Lung (tissue), 12 donors: ENCODE results near the gene PIP5K1B. TPM values are rescaled to one million over a fixed set of nuclear protein-coding genes. Genes with fewer than 3 reads are reported as not detected.

ENCODE experiments used
- ATAC-seq: fragments of 200-7000 bp; cut with Tn5 transposase; one replicate; pipeline ENCODE4 v1.9.1; 2020; ENCODE audit warnings: moderate number of reproducible peaks; ENCODE audit not compliant: insufficient read depth, low FRiP score
- DNase-seq, 3 donors: peaks; one replicate each; pipeline ENCODE4 v3.0.0-alpha.2; 2013 to 2017
- H3K27ac ChIP-seq, 2 donors: one replicate each; pipeline ENCODE4 v1.5.1; 2013; ENCODE audit warnings: mild to moderate bottlenecking in 2 of 2, moderate library complexity in 2 of 2, control low read depth in 1 of 2, inconsistent platforms in 1 of 2, low read depth in 1 of 2, low read length in 1 of 2
- H3K27me3 ChIP-seq, 3 donors: one replicate each; pipeline ENCODE4 v1.5.1; 2013; ENCODE audit warnings: low read length in 2 of 3; ENCODE audit not compliant: control insufficient read depth in 3 of 3, insufficient read depth in 3 of 3
- H3K36me3 ChIP-seq, 4 donors: one replicate each; pipeline ENCODE4 v1.5.1; 2013; ENCODE audit warnings: low read length in 4 of 4, mild to moderate bottlenecking in 1 of 4, moderate library complexity in 1 of 4; ENCODE audit not compliant: control insufficient read depth in 4 of 4, insufficient read depth in 4 of 4
- H3K4me1 ChIP-seq, 5 donors: one replicate each; pipeline ENCODE4 v1.5.1; 2013; ENCODE audit warnings: low read length in 5 of 5, mild to moderate bottlenecking in 2 of 5, moderate library complexity in 1 of 5; ENCODE audit not compliant: control insufficient read depth in 5 of 5, insufficient read depth in 5 of 5
- H3K4me3 ChIP-seq: one replicate; pipeline ENCODE4 v1.5.1; 2013; ENCODE audit warnings: mild to moderate bottlenecking, control low read depth, moderate library complexity
- H3K9ac ChIP-seq, 2 donors: one replicate each; pipeline ENCODE4 v1.5.1; 2013; ENCODE audit warnings: low read length in 2 of 2, control low read depth in 1 of 2; ENCODE audit not compliant: insufficient read depth in 1 of 2
- H3K9me3 ChIP-seq, 4 donors: one replicate each; pipeline ENCODE4 v1.5.1; 2013; ENCODE audit warnings: low read length in 3 of 4, mild to moderate bottlenecking in 1 of 4, moderate library complexity in 1 of 4; ENCODE audit not compliant: control insufficient read depth in 4 of 4, insufficient read depth in 3 of 4
- WGBS, 2 donors: extraction: QIAGEN DNeasy Blood & Tissue Kit; methylation state at CpG; one replicate each; pipeline ENCODE4 v1.1.7; 2013; 5-methylcytosine and 5-hydroxymethylcytosine counted together
- polyA plus RNA-seq, 2 donors: library from polyadenylated mRNA; stranded (reverse); fragments of 200-250 nt; gene quantifications; one replicate each; pipeline ENCODE4 v1.2.1, GENCODE V29; 2013
- total RNA-seq, 2 donors: library from RNA; depleted of rRNA in 1 of 2; stranded (reverse); fragments of >200 nt in 1 of 2; gene quantifications; one replicate each; pipeline ENCODE4 v1.2.1, GENCODE V29; 2014 to 2021
- TF ChIP-seq, protein P1 (sequence below): IDR thresholded peaks from 2 replicates; pipeline ENCODE4 v1.5.1; 2012; ENCODE audit warnings: mild to moderate bottlenecking; ENCODE audit errors: control extremely low read depth, extremely low read depth
- donor health status: control.
- donor health status: control.
- donor health status: Bipolar disorder and iron deficiency.
- donor health status: healthy.
- donor health status: DM: yes; HTN: yes; CAD: no.

The PIP5K1B gene
- total and polyA plus RNA-seq, 4 donors: 6.6 to 28.2 (median 15.6) TPM

GRCh38 chr9:68979538-68980314, 274.7 kb downstream of the PIP5K1B start:
- WGBS, 2 donors: 68 to 73% methylated on average over 9 of the region's 9 CpGs
- DNase-seq (peak in 1 of 3 donors; percentile 22), ATAC-seq (no peak)
- Histone ChIP-seq H3K27ac (peak overlapping the region; percentile 7 to 75), H3K27me3 (no peaks in the 10 kb centered on the region), H3K4me1 (peaks cover 0 to 7% (median 0%) of the 10 kb centered on the region in 5 donors), H3K9ac (no peak overlapping the region), H3K4me3 (no peak overlapping the region), H3K9me3 (no peaks in the 10 kb centered on the region), H3K36me3 (no peaks in the 10 kb centered on the region)
- TF ChIP-seq, protein P1, sequence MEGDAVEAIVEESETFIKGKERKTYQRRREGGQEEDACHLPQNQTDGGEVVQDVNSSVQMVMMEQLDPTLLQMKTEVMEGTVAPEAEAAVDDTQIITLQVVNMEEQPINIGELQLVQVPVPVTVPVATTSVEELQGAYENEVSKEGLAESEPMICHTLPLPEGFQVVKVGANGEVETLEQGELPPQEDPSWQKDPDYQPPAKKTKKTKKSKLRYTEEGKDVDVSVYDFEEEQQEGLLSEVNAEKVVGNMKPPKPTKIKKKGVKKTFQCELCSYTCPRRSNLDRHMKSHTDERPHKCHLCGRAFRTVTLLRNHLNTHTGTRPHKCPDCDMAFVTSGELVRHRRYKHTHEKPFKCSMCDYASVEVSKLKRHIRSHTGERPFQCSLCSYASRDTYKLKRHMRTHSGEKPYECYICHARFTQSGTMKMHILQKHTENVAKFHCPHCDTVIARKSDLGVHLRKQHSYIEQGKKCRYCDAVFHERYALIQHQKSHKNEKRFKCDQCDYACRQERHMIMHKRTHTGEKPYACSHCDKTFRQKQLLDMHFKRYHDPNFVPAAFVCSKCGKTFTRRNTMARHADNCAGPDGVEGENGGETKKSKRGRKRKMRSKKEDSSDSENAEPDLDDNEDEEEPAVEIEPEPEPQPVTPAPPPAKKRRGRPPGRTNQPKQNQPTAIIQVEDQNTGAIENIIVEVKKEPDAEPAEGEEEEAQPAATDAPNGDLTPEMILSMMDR: no peak

DNA sequence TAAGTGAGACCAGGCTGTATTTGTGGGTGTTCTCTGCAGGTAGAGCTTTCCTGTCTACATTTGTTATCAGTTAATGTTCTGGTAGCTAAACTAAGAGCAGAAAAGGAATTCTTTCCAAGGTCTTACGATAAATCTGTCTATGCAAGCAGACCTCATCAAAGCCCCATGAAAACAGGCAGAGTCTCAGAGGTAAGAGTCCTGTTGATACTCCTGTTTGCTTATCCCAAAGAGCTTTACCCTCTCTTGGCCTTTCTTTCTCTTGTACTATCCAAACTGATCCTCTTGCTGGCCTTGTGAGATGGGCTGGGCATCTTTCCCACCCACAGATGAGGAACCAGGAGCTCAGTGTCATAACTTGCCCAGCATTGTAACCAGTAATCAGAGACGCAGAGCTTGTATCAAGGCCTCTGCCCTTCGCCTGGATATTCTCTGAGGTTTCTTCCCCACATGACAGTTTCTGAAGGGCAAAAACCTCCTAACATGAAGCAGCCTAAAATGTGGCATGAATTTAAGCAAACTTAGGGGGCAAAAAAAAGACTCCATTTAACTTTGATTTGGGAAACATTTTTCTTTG, 275.4 kb downstream of the PIP5K1B start:
- Histone ChIP-seq H3K27ac (peak overlapping the region in 1 of 2 donors; percentile 75), H3K4me1 (peaks cover 0 to 7% (median 0%) of the 10 kb centered on the region in 5 donors), H3K36me3 (no peaks in the 10 kb centered on the region), H3K4me3 (no peak overlapping the region), H3K9me3 (no peaks in the 10 kb centered on the region), H3K27me3 (no peaks in the 10 kb centered on the region), H3K9ac (no peak overlapping the region)
- no peak for DNase-seq
- peak; percentile 30 for ATAC-seq
- WGBS, 2 donors: 61 to 80% methylated on average over 3 of the region's 3 CpGs
- TF ChIP-seq, protein P1: no peak

DNA sequence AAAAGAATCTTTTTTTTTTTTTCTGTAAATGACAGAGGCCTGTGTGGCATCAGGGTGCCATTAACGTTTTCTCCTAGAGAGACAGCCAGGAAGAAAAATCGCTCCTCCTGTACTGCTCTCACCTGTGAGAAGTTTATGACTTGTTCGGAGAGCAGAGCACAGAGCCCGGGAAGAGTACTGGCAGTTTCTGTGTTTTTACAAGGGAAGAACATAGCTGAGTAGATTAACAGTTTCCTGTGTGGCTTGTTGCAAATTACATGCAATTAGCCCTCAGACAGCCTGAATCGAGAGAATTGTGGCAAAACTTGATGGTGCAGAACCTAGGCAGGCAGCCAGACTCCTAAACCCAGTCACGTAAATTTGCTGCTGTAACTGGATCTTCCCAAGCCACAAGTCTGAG, 276.7 kb downstream of the PIP5K1B start:
- H3K36me3 ChIP-seq: no peaks in the 10 kb centered on the region
- peaks cover 0 to 7% (median 0%) of the 10 kb centered on the region in 5 donors for H3K4me1 ChIP-seq
- H3K9me3 ChIP-seq: no peaks in the 10 kb centered on the region
- DNase-seq: no peak
- H3K27me3 ChIP-seq: no peaks in the 10 kb centered on the region
- TF ChIP-seq, protein P1: no peak
- no peak for ATAC-seq
- H3K9ac ChIP-seq: no peak overlapping the region
- peak overlapping the region in 1 of 2 donors; percentile 73 for H3K27ac ChIP-seq
- 18 to 54% methylated on average over 6 of the region's 6 CpGs for WGBS, 2 donors
- H3K4me3 ChIP-seq: no peak overlapping the region
